OCI-LY7 (cell line): ENCODE measurements around the gene RAB31.

Source experiments
- EZH2phosphoT487 ChIP-seq: fragments of 200-600 bp; sonication (generic); IDR thresholded peaks from 2 replicates; pipeline ENCODE4 v1.6.1; 2018; ENCODE audit warnings: low read depth, borderline replicate concordance, mild to moderate bottlenecking, mixed run types, antibody characterized with exemption, low read length, moderate library complexity, mixed read lengths
- TF ChIP-seq, protein P1 (sequence below): fragments of 200-600 bp; sonication (generic); conservative IDR thresholded peaks from 2 replicates; pipeline ENCODE4 v1.5.1; 2014; ENCODE audit warnings: mild to moderate bottlenecking, antibody characterized with exemption, low read length, moderate library complexity, mixed read lengths

GRCh38 chr18:9876212-9876866 is 168.2 kb downstream of the RAB31 start:
- TF ChIP-seq, protein P1, sequence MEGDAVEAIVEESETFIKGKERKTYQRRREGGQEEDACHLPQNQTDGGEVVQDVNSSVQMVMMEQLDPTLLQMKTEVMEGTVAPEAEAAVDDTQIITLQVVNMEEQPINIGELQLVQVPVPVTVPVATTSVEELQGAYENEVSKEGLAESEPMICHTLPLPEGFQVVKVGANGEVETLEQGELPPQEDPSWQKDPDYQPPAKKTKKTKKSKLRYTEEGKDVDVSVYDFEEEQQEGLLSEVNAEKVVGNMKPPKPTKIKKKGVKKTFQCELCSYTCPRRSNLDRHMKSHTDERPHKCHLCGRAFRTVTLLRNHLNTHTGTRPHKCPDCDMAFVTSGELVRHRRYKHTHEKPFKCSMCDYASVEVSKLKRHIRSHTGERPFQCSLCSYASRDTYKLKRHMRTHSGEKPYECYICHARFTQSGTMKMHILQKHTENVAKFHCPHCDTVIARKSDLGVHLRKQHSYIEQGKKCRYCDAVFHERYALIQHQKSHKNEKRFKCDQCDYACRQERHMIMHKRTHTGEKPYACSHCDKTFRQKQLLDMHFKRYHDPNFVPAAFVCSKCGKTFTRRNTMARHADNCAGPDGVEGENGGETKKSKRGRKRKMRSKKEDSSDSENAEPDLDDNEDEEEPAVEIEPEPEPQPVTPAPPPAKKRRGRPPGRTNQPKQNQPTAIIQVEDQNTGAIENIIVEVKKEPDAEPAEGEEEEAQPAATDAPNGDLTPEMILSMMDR = no peak
- no peak for TF ChIP-seq EZH2phosphoT487
